Immature natural killer cell (primary cell): Measurements from ENCODE around the gene MBOAT7. TPM values are rescaled to one million over a fixed set of nuclear protein-coding genes. Genes with fewer than 3 reads are reported as not detected.
A peak's percentile ranks its signal among the peaks of the same experiment; 100 is the strongest.
"Not testable (repeated sequence)": the region's sequence is repeated elsewhere in the genome, so short reads cannot be mapped to it uniquely, and the experiment has no call there.

ENCODE experiments used
- DNase-seq, 3 donors: peaks; one replicate each; pipeline ENCODE4 v3.0.0; 2022; ENCODE audit warnings: mixed read lengths in 1 of 3
- H3K27ac Mint-ChIP-seq, 6 donors: one replicate each; pipeline ENCODE4 v1.8.0; 2020; ENCODE audit warnings: mixed read lengths in 6 of 6, mild to moderate bottlenecking in 5 of 6, inconsistent platforms in 4 of 6, moderate library complexity in 3 of 6
- H3K27me3 Mint-ChIP-seq, 3 donors: one replicate each; pipeline ENCODE4 v1.8.0; 2020 to 2021; ENCODE audit warnings: low read depth in 3 of 3, mild to moderate bottlenecking in 3 of 3, mixed read lengths in 3 of 3, moderate library complexity in 3 of 3, inconsistent platforms in 1 of 3
- H3K36me3 Mint-ChIP-seq, 3 donors: one replicate each; pipeline ENCODE4 v1.8.0; 2020; ENCODE audit warnings: mixed read lengths in 3 of 3, inconsistent platforms in 2 of 3, mild to moderate bottlenecking in 2 of 3
- H3K4me1 Mint-ChIP-seq, 2 donors: one replicate each; pipeline ENCODE4 v1.8.0; 2020; ENCODE audit warnings: inconsistent platforms in 2 of 2, mild to moderate bottlenecking in 2 of 2, mixed read lengths in 2 of 2, moderate library complexity in 1 of 2
- H3K4me3 Mint-ChIP-seq, 5 donors: one replicate each; pipeline ENCODE4 v1.8.0; 2020; ENCODE audit warnings: mild to moderate bottlenecking in 5 of 5, mixed read lengths in 5 of 5, inconsistent platforms in 3 of 5, moderate library complexity in 3 of 5
- H3K9me3 Mint-ChIP-seq, 6 donors: one replicate each; pipeline ENCODE4 v1.8.0; 2020; ENCODE audit warnings: mild to moderate bottlenecking in 6 of 6, mixed read lengths in 6 of 6, inconsistent platforms in 4 of 6, moderate library complexity in 3 of 6
- polyA plus RNA-seq, 3 donors: library from polyadenylated mRNA; unstranded; fragments of 300-500 nt; fragmentation: Illumina TruSeq; gene quantifications; one replicate each; pipeline ENCODE4 v1.2.3, GENCODE V29; 2021

The MBOAT7 gene
- polyA plus RNA-seq, 3 donors from 2014 or later: 8.8 to 17.8 (median 15.7) TPM

DNA sequence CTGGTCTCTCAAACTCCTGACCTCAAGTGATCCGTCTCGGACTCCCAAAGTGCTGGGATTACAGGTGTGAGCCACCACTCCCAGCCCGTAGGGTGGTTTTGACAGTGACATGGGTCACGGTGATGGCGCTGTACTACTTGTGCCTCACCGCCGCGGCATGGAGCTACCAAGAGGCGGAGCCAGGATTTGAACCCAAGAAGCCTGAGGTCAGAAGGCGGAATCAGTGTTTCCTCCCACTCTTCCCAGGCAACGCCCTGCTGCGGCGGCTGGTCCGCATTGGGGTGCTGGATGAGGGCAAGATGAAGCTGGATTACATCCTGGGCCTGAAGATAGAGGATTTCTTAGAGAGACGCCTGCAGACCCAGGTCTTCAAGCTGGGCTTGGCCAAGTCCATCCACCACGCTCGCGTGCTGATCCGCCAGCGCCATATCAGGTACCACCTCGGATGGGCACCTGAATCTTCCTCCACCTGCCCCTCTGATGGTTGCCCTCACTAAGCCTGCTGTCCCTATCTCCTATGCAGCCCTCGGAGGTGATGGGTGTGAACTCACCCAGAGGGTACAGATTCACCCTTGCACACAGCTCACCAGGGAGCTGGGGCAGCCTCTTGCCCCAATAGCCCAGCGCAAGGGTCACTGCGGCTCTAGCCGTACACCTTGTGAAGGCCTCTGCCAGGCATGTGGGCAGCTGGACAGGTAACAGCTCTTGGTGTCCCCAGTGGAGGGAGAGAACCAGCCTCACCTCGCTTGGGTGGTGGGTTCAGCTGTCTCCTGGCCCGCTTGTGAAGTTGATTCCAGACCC is 16.9 kb upstream of the MBOAT7 start:
- H3K36me3 Mint-ChIP-seq: peaks cover 11 to 51% (median 30%) of the 10 kb centered on the region in 3 donors
- H3K4me1 Mint-ChIP-seq: peaks cover 62 to 85% of the 10 kb centered on the region in 2 donors
- peak overlapping the region in 1 of 6 donors; percentile 5 for H3K27ac Mint-ChIP-seq
- no peak overlapping the region for H3K4me3 Mint-ChIP-seq
- peaks cover 0 to 1% (median 0%) of the 10 kb centered on the region in 6 donors for H3K9me3 Mint-ChIP-seq
- H3K27me3 Mint-ChIP-seq: peaks cover 7 to 34% (median 15%) of the 10 kb centered on the region in 3 donors
- DNase-seq: no peak

DNA sequence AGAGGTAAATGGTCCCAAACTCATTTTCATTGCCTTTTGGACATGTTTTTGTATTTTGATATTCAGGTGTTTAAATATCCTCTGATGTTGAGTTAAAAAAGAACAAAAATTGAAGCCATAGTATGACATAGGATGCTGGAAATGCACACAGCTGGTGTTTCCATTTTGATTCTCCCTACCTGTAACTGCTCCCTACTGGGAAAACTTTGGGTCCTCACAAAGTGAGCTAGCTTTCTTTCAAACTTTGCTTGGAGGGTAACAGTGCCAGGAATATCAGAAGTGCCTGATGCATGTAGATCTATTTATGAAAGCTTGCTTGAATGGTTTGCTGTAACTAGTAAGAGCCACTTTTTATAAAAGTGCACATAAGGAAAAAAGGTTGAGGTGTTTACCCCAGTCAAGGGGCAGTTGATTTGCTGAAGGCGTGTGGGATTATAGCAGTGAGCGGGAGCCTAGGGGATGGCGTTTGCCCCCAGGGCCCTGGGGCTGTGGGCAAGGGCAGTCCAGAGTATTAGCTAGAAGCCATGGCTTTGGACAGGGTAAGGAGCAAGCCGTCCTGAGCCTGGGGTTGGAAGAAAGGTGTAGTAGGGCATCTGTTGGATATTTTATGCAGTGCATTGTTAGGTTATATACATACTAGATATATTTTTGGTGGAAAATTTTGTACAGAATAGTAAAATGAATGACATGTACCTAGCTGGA is 15.5 kb upstream of the MBOAT7 start:
- DNase-seq: no peak
- Mint-ChIP-seq H3K4me1 (peaks cover 60 to 82% of the 10 kb centered on the region in 2 donors), H3K36me3 (peaks cover 11 to 47% (median 28%) of the 10 kb centered on the region in 3 donors), H3K4me3 (no peak overlapping the region), H3K27ac (peak overlapping the region in 4 of 6 donors; percentile 3 to 66 (median 8)), H3K9me3 (peaks cover 0 to 1% (median 0%) of the 10 kb centered on the region in 6 donors), H3K27me3 (peaks cover 12 to 29% (median 19%) of the 10 kb centered on the region in 3 donors)

DNA sequence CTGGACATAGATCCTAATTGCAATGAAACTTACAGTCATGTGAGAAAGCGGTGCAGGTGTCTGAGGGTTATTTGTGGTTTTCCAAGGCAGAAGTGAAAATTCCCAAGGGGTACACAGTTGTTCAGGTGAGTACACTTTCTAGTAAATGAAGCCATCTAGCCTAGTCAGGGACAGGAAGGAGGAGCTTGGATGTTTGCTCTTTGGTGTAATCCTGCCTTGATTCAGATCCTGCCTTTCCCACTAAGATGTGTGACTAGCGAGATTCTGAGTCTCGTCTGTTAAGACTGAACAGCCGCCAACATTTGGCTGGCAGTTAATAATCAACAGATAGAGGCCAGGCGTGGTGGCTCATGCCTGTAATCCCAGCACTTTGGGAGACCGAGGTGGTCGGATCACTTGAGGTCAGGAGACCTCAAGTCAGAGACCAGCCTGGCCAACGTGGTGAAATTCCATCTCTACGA is 13.8 kb upstream of the MBOAT7 start:
- Mint-ChIP-seq H3K4me1 (peaks cover 48 to 72% of the 10 kb centered on the region in 2 donors), H3K9me3 (peaks cover 0 to 1% (median 0%) of the 10 kb centered on the region in 6 donors), H3K36me3 (peaks cover 8 to 43% (median 26%) of the 10 kb centered on the region in 3 donors), H3K4me3 (peak overlapping the region; percentile 24 to 98 (median 36)), H3K27ac (peak overlapping the region in 4 of 6 donors; percentile 32 to 99 (median 67)), H3K27me3 (peaks cover 12 to 19% (median 13%) of the 10 kb centered on the region in 3 donors)
- no peak for DNase-seq

DNA sequence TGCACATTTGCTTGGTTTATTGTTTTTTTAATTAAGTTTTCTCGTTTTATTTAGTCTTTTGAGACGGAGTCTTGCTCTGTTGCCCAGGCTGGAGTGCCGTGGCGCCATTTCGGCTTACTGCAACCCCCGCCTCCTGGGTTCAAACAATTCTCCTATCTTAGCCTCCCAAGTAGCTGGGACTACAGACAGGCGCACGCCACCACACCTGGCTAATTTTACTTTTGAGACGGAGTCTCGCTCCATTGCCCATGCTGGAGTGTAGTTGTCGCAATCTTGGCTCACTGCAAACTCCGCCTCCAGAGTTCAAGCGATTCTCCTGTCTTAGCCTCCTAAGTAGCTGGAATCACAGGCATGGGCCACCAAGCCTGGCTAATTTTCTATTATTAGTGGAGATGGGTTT is 12.6 kb upstream of the MBOAT7 start:
- H3K4me3 Mint-ChIP-seq: peak overlapping the region; percentile 95 to 99 (median 97)
- DNase-seq: no peak
- H3K9me3 Mint-ChIP-seq: peaks cover 0 to 1% (median 0%) of the 10 kb centered on the region in 6 donors
- peaks cover 10 to 13% (median 12%) of the 10 kb centered on the region in 3 donors for H3K27me3 Mint-ChIP-seq
- peaks cover 42 to 63% of the 10 kb centered on the region in 2 donors for H3K4me1 Mint-ChIP-seq
- peaks cover 0 to 31% (median 18%) of the 10 kb centered on the region in 3 donors for H3K36me3 Mint-ChIP-seq
- H3K27ac Mint-ChIP-seq: peak overlapping the region; percentile 98 to 99 (median 99)

DNA sequence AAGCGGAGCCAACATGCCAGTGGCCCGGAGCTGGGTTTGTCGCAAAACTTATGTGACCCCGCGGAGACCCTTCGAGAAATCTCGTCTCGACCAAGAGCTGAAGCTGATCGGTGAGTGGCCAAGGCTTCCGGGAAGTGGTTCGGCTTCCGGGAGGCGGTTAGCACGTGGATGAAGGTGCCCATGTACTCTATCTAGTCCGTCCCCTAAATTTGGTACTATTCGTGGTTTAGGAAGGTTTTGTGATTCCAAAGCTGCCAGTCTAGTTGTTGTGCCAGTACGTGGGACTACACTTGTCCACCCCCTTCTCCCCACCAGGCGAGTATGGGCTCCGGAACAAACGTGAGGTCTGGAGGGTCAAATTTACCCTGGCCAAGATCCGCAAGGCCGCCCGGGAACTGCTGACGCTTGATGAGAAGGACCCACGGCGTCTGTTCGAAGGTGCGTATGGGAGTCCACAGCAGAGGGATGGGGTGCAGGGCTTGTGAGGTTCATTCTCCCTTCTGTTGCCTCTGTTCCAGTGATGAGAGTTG is 11.9 kb upstream of the MBOAT7 start:
- H3K4me1 Mint-ChIP-seq: peaks cover 42 to 63% of the 10 kb centered on the region in 2 donors
- peaks cover 0 to 23% (median 18%) of the 10 kb centered on the region in 3 donors for H3K36me3 Mint-ChIP-seq
- no peak for DNase-seq
- H3K27me3 Mint-ChIP-seq: peaks cover 8 to 13% (median 12%) of the 10 kb centered on the region in 3 donors
- H3K27ac Mint-ChIP-seq: peak overlapping the region; percentile 98 to 99 (median 99)
- no peaks in the 10 kb centered on the region for H3K9me3 Mint-ChIP-seq
- peak overlapping the region; percentile 95 to 99 (median 97) for H3K4me3 Mint-ChIP-seq

DNA sequence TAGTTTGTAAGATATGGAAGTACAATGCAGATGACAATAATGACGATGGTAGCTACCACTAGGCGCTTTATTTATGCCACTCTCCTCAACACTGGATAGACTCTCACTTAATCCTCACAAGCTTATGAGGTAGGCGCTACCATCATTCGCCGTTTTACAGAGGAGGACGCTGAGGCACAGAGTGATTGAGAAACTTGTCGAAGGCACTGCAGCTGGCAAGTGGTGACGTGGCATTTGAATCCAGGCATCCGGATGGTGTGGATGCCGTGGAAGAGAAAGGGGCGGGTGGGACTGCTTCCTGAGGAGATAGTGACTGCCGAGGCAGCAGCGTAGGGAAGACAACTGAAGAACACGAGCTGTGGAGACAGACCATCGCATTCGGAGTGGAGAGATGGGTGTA is 10.0 kb upstream of the MBOAT7 start:
- Mint-ChIP-seq H3K27me3 (peaks cover 8 to 12% (median 10%) of the 10 kb centered on the region in 3 donors), H3K4me3 (peak overlapping the region; percentile 60 to 75 (median 74)), H3K9me3 (no peaks in the 10 kb centered on the region), H3K27ac (peak overlapping the region; percentile 60 to 98 (median 74)), H3K36me3 (peaks cover 5 to 18% (median 17%) of the 10 kb centered on the region in 3 donors), H3K4me1 (peaks cover 40 to 48% of the 10 kb centered on the region in 2 donors)
- DNase-seq: no peak

DNA sequence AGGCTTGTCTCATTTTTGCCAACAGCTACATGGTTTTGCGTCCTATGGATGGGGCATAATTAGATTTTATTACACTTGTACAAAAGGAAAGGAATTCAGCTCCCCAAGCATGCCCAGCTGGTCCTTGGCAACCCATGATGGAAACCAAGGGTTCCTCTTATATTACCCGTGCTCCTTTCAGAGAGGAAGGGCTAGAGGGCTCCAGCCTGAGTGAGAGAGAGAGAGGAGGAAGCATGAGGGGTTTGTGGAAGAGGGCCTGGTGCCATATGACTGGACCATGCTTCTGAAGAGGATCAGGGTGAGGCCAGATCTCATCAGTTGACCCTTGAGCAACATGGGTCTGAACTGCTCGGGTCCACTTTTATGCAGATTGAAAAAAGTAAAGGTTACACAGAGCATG is 7.7 kb upstream of the MBOAT7 start:
- H3K4me1 Mint-ChIP-seq: peaks cover 35 to 39% of the 10 kb centered on the region in 2 donors
- no peak overlapping the region for H3K4me3 Mint-ChIP-seq
- peaks cover 2 to 7% (median 5%) of the 10 kb centered on the region in 3 donors for H3K36me3 Mint-ChIP-seq
- no peaks in the 10 kb centered on the region for H3K9me3 Mint-ChIP-seq
- H3K27me3 Mint-ChIP-seq: peaks cover 8 to 12% (median 12%) of the 10 kb centered on the region in 3 donors
- DNase-seq: no peak
- H3K27ac Mint-ChIP-seq: peak overlapping the region in 3 of 6 donors; percentile 16 to 60 (median 29)

DNA sequence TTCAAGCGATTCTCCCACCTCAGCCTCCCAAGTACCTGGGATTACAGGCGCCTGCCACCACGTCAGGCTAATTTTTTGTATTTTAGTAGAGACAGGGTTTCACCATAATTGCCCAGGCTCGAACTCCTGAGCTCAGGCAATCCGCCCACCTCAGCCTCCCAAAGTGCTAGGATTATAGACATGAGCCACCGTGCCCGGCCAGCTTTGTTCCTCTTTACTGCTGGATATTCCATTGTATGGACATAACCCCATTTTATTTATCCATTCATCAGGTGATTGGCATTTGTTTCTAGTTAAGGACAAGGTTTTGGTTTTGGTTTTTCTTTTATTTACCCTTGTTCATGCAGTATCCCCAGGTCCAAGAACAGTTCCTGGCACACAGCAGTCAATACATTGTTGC is 7.2 kb upstream of the MBOAT7 start:
- Mint-ChIP-seq H3K9me3 (no peaks in the 10 kb centered on the region), H3K36me3 (peaks cover 2 to 7% (median 5%) of the 10 kb centered on the region in 3 donors), H3K4me1 (peaks cover 35 to 39% of the 10 kb centered on the region in 2 donors), H3K27ac (no peak overlapping the region), H3K4me3 (no peak overlapping the region), H3K27me3 (peaks cover 8 to 10% (median 9%) of the 10 kb centered on the region in 3 donors)
- no peak for DNase-seq

DNA sequence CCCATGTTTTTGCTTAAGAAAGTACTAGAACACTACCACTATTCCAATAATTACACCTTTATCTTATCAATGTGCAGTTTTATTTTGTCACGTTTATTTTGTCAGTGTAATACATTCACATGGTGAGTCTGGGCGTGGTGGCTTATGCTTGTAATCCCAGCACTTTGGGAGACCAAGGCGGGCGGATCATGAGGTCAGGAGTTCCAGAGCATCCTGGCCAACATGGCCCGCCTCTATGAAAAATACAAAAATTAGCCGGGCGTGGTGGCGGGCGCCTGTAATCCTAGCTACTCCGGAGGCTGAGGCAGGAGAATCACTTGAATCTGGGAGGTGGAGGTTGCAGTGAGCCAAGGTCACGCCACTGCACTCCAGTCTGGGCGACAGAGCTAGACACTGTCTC is 5.1 kb upstream of the MBOAT7 start:
- not testable (repeated sequence) for DNase-seq, H3K9me3 Mint-ChIP-seq, H3K4me3 Mint-ChIP-seq, H3K27ac Mint-ChIP-seq, H3K36me3 Mint-ChIP-seq
- Mint-ChIP-seq H3K27me3 (peaks cover 13 to 16% (median 16%) of the 10 kb centered on the region in 3 donors), H3K4me1 (peaks cover 24 to 31% of the 10 kb centered on the region in 2 donors)

DNA sequence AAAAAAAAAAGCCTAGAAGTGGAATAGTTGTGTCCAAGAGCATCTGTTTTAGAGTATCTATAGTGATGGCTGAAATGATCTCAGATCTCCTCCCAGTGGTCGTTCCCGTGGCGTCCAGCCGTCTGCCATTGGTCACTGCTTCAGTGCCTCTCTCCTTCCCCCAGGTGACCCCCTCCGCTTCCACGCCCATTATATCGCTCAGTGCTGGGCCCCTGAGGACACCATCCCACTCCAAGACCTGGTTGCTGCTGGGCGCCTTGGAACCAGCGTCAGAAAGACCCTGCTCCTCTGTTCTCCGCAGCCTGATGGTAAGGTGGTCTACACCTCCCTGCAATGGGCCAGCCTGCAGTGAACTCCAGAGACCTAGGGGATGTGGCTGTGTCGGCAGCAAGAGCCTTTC is 3.6 kb upstream of the MBOAT7 start:
- Mint-ChIP-seq H3K4me1 (peaks cover 31 to 35% of the 10 kb centered on the region in 2 donors), H3K4me3 (peak overlapping the region in 4 of 5 donors; percentile 52 to 93 (median 74)), H3K27ac (peak overlapping the region in 4 of 6 donors; percentile 18 to 66 (median 60)), H3K36me3 (peaks cover 2 to 7% (median 5%) of the 10 kb centered on the region in 3 donors), H3K9me3 (no peaks in the 10 kb centered on the region), H3K27me3 (peaks cover 13 to 18% (median 15%) of the 10 kb centered on the region in 3 donors)
- DNase-seq: no peak

DNA sequence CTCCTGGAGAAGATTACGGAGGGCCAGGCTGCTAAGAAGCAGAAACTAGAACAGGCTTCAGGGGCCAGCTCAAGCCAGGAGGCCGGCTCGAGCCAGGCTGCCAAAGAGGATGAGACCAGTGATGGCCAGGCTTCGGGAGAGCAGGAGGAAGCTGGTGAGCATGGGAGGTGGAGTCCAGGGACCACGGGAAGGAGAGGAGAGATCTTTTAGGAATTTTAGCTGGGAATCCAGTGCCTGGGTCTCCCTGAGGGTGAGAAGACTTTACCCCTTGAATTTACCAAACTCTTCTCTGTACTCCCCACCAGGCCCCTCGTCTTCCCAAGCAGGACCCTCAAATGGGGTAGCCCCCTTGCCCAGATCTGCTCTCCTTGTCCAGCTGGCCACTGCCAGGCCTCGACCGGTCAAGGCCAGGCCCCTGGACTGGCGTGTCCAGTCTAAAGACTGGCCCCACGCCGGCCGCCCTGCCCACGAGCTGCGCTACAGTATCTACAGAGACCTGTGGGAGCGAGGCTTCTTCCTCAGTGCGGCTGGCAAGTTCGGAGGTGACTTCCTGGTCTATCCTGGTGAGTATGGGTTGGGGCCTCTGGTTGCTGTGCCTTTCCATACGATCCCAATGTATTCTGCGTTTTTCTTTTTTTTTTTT is 2.6 kb upstream of the MBOAT7 start:
- H3K4me3 Mint-ChIP-seq: peak overlapping the region; percentile 93 to 100 (median 94)
- H3K4me1 Mint-ChIP-seq: peaks cover 39 to 43% of the 10 kb centered on the region in 2 donors
- no peaks in the 10 kb centered on the region for H3K9me3 Mint-ChIP-seq
- peaks cover 15 to 18% (median 15%) of the 10 kb centered on the region in 3 donors for H3K27me3 Mint-ChIP-seq
- peaks cover 2 to 7% (median 5%) of the 10 kb centered on the region in 3 donors for H3K36me3 Mint-ChIP-seq
- DNase-seq: no peak
- H3K27ac Mint-ChIP-seq: peak overlapping the region; percentile 87 to 99 (median 92)

DNA sequence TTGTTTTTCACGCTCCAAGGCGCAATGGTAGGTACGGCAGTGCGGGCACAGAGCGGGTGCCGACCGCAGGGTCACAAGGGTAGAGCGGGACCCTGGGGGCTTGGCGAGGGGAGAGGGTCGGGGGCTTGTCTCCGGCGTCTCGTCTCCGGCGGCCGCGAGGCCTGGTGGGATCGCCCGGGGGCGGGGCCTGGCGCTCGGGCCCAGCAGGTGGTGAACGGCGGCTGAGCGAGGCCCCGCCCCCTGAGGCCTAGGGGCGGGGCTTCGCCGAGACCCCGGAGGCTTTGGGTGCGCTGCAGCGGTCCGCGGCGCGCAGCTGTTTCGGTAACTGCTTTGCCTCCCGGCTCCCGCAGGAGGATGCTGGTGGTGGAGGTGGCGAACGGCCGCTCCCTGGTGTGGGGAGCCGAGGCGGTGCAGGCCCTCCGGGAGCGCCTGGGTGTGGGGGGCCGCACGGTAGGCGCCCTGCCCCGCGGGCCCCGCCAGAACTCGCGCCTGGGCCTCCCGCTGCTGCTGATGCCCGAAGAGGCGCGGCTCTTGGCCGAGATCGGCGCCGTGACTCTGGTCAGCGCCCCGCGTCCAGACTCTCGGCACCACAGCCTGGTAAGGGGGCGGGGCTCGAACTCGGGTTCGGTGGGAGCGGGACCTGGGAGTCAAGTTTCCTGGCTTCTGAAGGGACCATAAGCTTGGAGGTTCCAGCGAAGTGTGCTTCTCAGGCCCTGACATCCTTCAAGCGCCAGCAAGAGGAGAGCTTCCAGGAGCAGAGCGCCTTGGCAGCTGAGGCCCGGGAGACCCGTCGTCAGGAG is 1.8 kb upstream of the MBOAT7 start, which contains the start of gene TSEN34:
TSS of gene TSEN34 (plus strand) at position 298 of the 800 bp plus-strand sequence. CDS start at position 355, 57 bp downstream.
- Mint-ChIP-seq H3K9me3 (no peaks in the 10 kb centered on the region), H3K4me3 (peak within 1 kb of the TSS; percentile 93 to 100 (median 94)), H3K4me1 (peaks cover 39 to 43% of the 10 kb centered on the region in 2 donors), H3K27ac (peak within 1 kb of the TSS; percentile 98 to 100 (median 99)), H3K36me3 (peaks cover 2 to 10% (median 5%) of the 10 kb centered on the region in 3 donors), H3K27me3 (peaks cover 15 to 18% (median 15%) of the 10 kb centered on the region in 3 donors)
- peak; percentile 95 to 98 (median 98) for DNase-seq
